HepG2 (cell line): ENCODE results near the gene ZFP36L2. TPM values are rescaled to one million over a fixed set of nuclear protein-coding genes. Genes with fewer than 3 reads are reported as not detected.

Experiments
- ATAC-seq: fragments of 200-7000 bp; cut with Tn5 transposase; 3 replicates; pipeline ENCODE4 v1.9.1; 2020; ENCODE audit warnings: mild to moderate bottlenecking, moderate library complexity
- BruUV-seq: library from RNA; stranded (reverse); fragments of 400-500 nt; replicated peaks from 2 replicates; lab custom pipeline; 2021; lab: Mats Ljungman, UMichigan
- CTCF ChIA-PET: fragments of 300-600 bp; formaldehyde crosslinking; extraction: SDS; loops from one replicate; lab custom pipeline; 2021; ENCODE audit warnings: low total read pairs, inconsistent platforms, low intra/inter-chr PET ratio; lab: Yijun Ruan, JAX
- POLR2A ChIA-PET: fragments of 350-600 bp; sonication (Branson Sonifier 250); formaldehyde crosslinking; loops from one replicate; lab custom pipeline; 2020; ENCODE audit warnings: antibody characterized with exemption, inconsistent platforms; lab: Yijun Ruan, JAX
- DNase-seq: peaks from one replicate; pipeline ENCODE4 v3.0.0-alpha.2; 2015; ENCODE audit warnings: low spot score
- FAIRE-seq: peaks from 3 replicates; lab custom pipeline; 2011; peaks lifted over from hg19 to GRCh38; lab: Jason Lieb, UNC
- H2AFZ ChIP-seq: one replicate; pipeline ENCODE4 v1.6.1; 2011; ENCODE audit warnings: low read length, inconsistent platforms
- H3K27ac ChIP-seq: fragments of 300-600 bp; 3 replicates; pipeline ENCODE4 v1.8.0; 2011; ENCODE audit warnings: mixed run types, mild to moderate bottlenecking, mixed read lengths, low read length, inconsistent platforms; ENCODE audit not compliant: insufficient read depth; ENCODE audit errors: extremely low read length
- H3K27me3 ChIP-seq, 2 experiments: fragments of 200-600 bp in 1 of 2; 2 replicates in 1 of 2; 3 replicates in 1 of 2; pipeline versions ENCODE4 v1.6.0 to v1.8.0; 2011; ENCODE audit warnings: low read length in 2 of 2, mild to moderate bottlenecking in 2 of 2, moderate library complexity in 2 of 2, inconsistent platforms in 1 of 2; ENCODE audit not compliant: insufficient read depth in 2 of 2, control insufficient read depth in 1 of 2
- H3K36me3 ChIP-seq, 2 experiments: fragments of 200-600 bp in 1 of 2; replicated peaks in 1 of 2; 2 replicates in 1 of 2; 3 replicates in 1 of 2; pipeline versions ENCODE4 v1.5.1 to v1.8.0; 2011; ENCODE audit warnings: low read length in 2 of 2, inconsistent platforms in 1 of 2; ENCODE audit not compliant: insufficient read depth in 2 of 2, control insufficient read depth in 1 of 2
- H3K4me1 ChIP-seq: 2 replicates; pipeline ENCODE4 v1.5.1; 2012; ENCODE audit warnings: low read length, inconsistent platforms; ENCODE audit not compliant: insufficient read depth
- H3K4me2 ChIP-seq: 2 replicates; pipeline ENCODE4 v1.6.0; 2011; ENCODE audit warnings: low read depth, low read length, inconsistent platforms
- H3K4me3 ChIP-seq, 3 experiments: fragments of 200-600 bp in 1 of 3; sonication (generic), shearing (Covaris generic) in 1 of 3; replicated peaks in 1 of 3; 2 replicates each; pipeline ENCODE4 v1.5.1; 2011 to 2016; ENCODE audit warnings: low read length in 3 of 3, inconsistent platforms in 2 of 3, low read depth in 2 of 3, mild to moderate bottlenecking in 2 of 3, control low read depth in 1 of 3, mixed read lengths in 1 of 3; ENCODE audit not compliant: insufficient read depth in 1 of 3
- H3K79me2 ChIP-seq: one replicate; pipeline ENCODE4 v1.6.1; 2011; ENCODE audit warnings: low read length, inconsistent platforms; ENCODE audit not compliant: insufficient read depth
- H3K9ac ChIP-seq: 2 replicates; pipeline ENCODE4 v1.6.0; 2011; ENCODE audit warnings: mild to moderate bottlenecking, low read depth, low read length, inconsistent platforms; ENCODE audit not compliant: insufficient read depth
- H3K9me3 ChIP-seq: 2 replicates; pipeline ENCODE4 v1.5.1; 2012; ENCODE audit warnings: mild to moderate bottlenecking, low read length
- H4K20me1 ChIP-seq: 2 replicates; pipeline ENCODE4 v1.6.0; 2011; ENCODE audit warnings: inconsistent platforms, mild to moderate bottlenecking, low read length, moderate library complexity; ENCODE audit not compliant: insufficient read depth
- BHLHE40 ChIP-seq: IDR thresholded peaks from 2 replicates; pipeline ENCODE4 v1.6.1; 2011; ENCODE audit warnings: low read length, improper control_type of control experiment
- CEBPB ChIP-seq: IDR thresholded peaks from 2 replicates; pipeline ENCODE4 v1.6.1; 2011; ENCODE audit warnings: low read depth, low read length, improper control_type of control experiment, borderline replicate concordance
- DPF2 ChIP-seq: sonication (generic); formaldehyde crosslinking; IDR thresholded peaks from 2 replicates; pipeline ENCODE4 v1.4.0; 2020; ENCODE audit warnings: mild to moderate bottlenecking, low read depth, missing genetic modification reagents, borderline replicate concordance
- FOXC1 ChIP-seq: sonication (generic); formaldehyde crosslinking; IDR thresholded peaks from 2 replicates; pipeline ENCODE4 v1.8.0; 2022; ENCODE audit warnings: mild to moderate bottlenecking, missing genetic modification reagents, borderline replicate concordance
- JDP2 ChIP-seq: sonication (generic); formaldehyde crosslinking; IDR thresholded peaks from 2 replicates; pipeline ENCODE4 v1.8.1; 2022; ENCODE audit warnings: missing genetic modification reagents, borderline replicate concordance
- RCOR2 ChIP-seq: IDR thresholded peaks from 2 replicates; pipeline ENCODE4 v1.6.1; 2016; ENCODE audit warnings: missing biosample characterization, missing genetic modification reagents
- SAP130 ChIP-seq: IDR thresholded peaks from 2 replicates; pipeline ENCODE4 v1.6.1; 2016; ENCODE audit warnings: low read depth
- THAP11 ChIP-seq: IDR thresholded peaks from 2 replicates; pipeline ENCODE4 v1.6.1; 2016; ENCODE audit warnings: missing biosample characterization, missing genetic modification reagents
- ZBTB7B ChIP-seq: sonication (generic); formaldehyde crosslinking; IDR thresholded peaks from 2 replicates; pipeline ENCODE4 v1.4.0; 2020; ENCODE audit warnings: missing genetic modification reagents
- ZFP36L1 ChIP-seq: sonication (generic); formaldehyde crosslinking; IDR thresholded peaks from 2 replicates; pipeline ENCODE4 v1.8.0; 2022; ENCODE audit warnings: mild to moderate bottlenecking, missing genetic modification reagents, moderate library complexity
- ZNF572 ChIP-seq: sonication (generic); formaldehyde crosslinking; IDR thresholded peaks from 2 replicates; pipeline ENCODE4 v1.5.1; 2020; ENCODE audit warnings: mild to moderate bottlenecking, missing genetic modification reagents
- ZNF674 ChIP-seq: sonication (generic); formaldehyde crosslinking; IDR thresholded peaks from 2 replicates; pipeline ENCODE4 v1.5.0; 2020; ENCODE audit warnings: low read depth, mild to moderate bottlenecking, missing genetic modification reagents
- ZNF839 ChIP-seq: sonication (generic); formaldehyde crosslinking; IDR thresholded peaks from 2 replicates; pipeline ENCODE4 v1.4.0; 2020; ENCODE audit warnings: missing genetic modification reagents, mild to moderate bottlenecking, borderline replicate concordance
- WGBS: methylation state at CpG from one replicate; pipeline ENCODE4 v1.1.6; 2017; ENCODE audit warnings: low lambda C conversion rate; 5-methylcytosine and 5-hydroxymethylcytosine counted together
- in situ Hi-C: cut with HindIII; loops from 2 replicates; pipeline ENCODE4 v1.10.0; 2017; ENCODE audit warnings: low pct_unique_long_range_greater_than_20kb; ENCODE audit not compliant: extremely low pct_ligation_motif_present
- intact Hi-C: fragments of 100-400 bp; cut with micrococcal nuclease; formaldehyde crosslinking; loops from one replicate; pipeline ENCODE4 v1.10.0; 2022; ENCODE audit not compliant: unreplicated experiment
- polyA plus RNA-seq, 8 experiments: library from polyadenylated mRNA; depleted of rRNA in 3 of 8; stranded (reverse) in 7 of 8; unstranded in 1 of 8; fragments of >200 nt; fragmentation: Illumina TruSeq in 4 of 8; extraction: Trizol in 4 of 8; gene quantifications; 2 replicates each; pipeline versions ENCODE4 v1.2.1 to v1.2.3, GENCODE V29; 2011 to 2016; ENCODE audit warnings: low read depth in 4 of 8, missing spikeins in 1 of 8, mixed read lengths in 1 of 8; ENCODE audit not compliant: insufficient read depth in 1 of 8
- total RNA-seq, 5 experiments: library from RNA; depleted of rRNA; stranded (reverse); fragments of >200 nt; fragmentation: Illumina TruSeq; extraction: Trizol; gene quantifications; 2 replicates each; pipeline ENCODE4 v1.2.3, GENCODE V29; 2016; ENCODE audit warnings: low read depth in 1 of 5
- TF ChIP-seq, protein P1 (sequence below): sonication (generic); formaldehyde crosslinking; IDR thresholded peaks from 2 replicates; pipeline ENCODE4 v1.4.0; 2020; ENCODE audit warnings: mild to moderate bottlenecking, missing genetic modification reagents
- TF ChIP-seq, protein P2 (sequence below): conservative IDR thresholded peaks from 2 replicates; pipeline ENCODE4 v1.6.1; 2018; ENCODE audit warnings: missing genetic modification reagents
- TF ChIP-seq, protein P3 (sequence below): sonication (generic); formaldehyde crosslinking; IDR thresholded peaks from 2 replicates; pipeline ENCODE4 v1.8.1; 2022; ENCODE audit warnings: low read depth, mild to moderate bottlenecking, missing genetic modification reagents

ZFP36L2 gene
- total and polyA plus RNA-seq, 2 of the 13 experiments (the other 11 are each of a cell fraction or from before 2014, with no cell fraction given), result 11.2 to 21.8 TPM

DNA sequence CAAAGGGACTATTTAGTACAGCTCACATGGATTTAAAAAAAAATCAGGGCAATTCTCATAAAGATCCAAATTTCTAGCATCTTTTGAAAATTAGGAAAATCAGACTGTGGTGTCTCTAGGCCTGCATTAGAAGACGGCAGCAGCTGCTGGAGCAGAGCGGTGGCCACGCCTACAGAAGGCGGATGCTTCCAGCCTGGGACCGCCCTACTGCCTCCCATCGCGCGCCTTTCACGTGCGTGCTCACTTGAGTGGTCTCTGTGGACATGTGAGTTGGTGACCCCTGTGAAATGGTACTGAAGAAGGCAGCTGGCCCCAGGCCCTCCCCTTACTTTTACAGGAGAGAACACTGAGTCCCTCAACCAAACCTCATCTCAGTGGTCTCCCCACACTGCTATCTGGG, 15.2 kb upstream of the ZFP36L2 start:
- H3K9ac ChIP-seq, result no peak overlapping the region
- intact Hi-C loops, result no loop called here
- DNase-seq, result no peak
- 96% methylated on average over 10 of the region's 10 CpGs for WGBS
- BruUV-seq, result no TSS peak
- ChIA-PET POLR2A (no interaction called here), CTCF (no interaction called here)
- H4K20me1 ChIP-seq, result no peaks in the 10 kb centered on the region
- no peaks in the 10 kb centered on the region for H3K9me3 ChIP-seq
- FAIRE-seq, result no peak
- H3K4me3 ChIP-seq, result no peak overlapping the region
- no peak overlapping the region for H3K27ac ChIP-seq
- no peak for TF ChIP-seq CEBPB
- TF ChIP-seq ZNF839 (CRISPR knock-in tag), result no peak
- TF ChIP-seq SAP130 (CRISPR knock-in tag), result no peak
- no peak for TF ChIP-seq DPF2 (CRISPR knock-in tag)
- no peak for TF ChIP-seq ZNF572 (CRISPR knock-in tag)
- TF ChIP-seq, protein P1, sequence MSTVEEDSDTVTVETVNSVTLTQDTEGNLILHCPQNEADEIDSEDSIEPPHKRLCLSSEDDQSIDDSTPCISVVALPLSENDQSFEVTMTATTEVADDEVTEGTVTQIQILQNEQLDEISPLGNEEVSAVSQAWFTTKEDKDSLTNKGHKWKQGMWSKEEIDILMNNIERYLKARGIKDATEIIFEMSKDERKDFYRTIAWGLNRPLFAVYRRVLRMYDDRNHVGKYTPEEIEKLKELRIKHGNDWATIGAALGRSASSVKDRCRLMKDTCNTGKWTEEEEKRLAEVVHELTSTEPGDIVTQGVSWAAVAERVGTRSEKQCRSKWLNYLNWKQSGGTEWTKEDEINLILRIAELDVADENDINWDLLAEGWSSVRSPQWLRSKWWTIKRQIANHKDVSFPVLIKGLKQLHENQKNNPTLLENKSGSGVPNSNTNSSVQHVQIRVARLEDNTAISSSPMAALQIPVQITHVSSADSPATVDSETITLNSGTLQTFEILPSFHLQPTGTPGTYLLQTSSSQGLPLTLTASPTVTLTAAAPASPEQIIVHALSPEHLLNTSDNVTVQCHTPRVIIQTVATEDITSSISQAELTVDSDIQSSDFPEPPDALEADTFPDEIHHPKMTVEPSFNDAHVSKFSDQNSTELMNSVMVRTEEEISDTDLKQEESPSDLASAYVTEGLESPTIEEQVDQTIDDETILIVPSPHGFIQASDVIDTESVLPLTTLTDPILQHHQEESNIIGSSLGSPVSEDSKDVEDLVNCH (CRISPR knock-in tag), result no peak
- no peak for TF ChIP-seq ZNF674 (CRISPR knock-in tag)
- no peak for TF ChIP-seq ZFP36L1 (CRISPR knock-in tag)
- no peak for TF ChIP-seq JDP2 (CRISPR knock-in tag)
- TF ChIP-seq, protein P2, sequence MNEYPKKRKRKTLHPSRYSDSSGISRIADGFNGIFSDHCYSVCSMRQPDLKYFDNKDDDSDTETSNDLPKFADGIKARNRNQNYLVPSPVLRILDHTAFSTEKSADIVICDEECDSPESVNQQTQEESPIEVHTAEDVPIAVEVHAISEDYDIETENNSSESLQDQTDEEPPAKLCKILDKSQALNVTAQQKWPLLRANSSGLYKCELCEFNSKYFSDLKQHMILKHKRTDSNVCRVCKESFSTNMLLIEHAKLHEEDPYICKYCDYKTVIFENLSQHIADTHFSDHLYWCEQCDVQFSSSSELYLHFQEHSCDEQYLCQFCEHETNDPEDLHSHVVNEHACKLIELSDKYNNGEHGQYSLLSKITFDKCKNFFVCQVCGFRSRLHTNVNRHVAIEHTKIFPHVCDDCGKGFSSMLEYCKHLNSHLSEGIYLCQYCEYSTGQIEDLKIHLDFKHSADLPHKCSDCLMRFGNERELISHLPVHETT (CRISPR knock-in tag), result no peak
- no peak for TF ChIP-seq ZBTB7B (CRISPR knock-in tag)
- TF ChIP-seq RCOR2 (CRISPR knock-in tag), result no peak
- TF ChIP-seq BHLHE40, result no peak
- TF ChIP-seq THAP11, result no peak
- no peak for TF ChIP-seq FOXC1
- TF ChIP-seq, protein P3, sequence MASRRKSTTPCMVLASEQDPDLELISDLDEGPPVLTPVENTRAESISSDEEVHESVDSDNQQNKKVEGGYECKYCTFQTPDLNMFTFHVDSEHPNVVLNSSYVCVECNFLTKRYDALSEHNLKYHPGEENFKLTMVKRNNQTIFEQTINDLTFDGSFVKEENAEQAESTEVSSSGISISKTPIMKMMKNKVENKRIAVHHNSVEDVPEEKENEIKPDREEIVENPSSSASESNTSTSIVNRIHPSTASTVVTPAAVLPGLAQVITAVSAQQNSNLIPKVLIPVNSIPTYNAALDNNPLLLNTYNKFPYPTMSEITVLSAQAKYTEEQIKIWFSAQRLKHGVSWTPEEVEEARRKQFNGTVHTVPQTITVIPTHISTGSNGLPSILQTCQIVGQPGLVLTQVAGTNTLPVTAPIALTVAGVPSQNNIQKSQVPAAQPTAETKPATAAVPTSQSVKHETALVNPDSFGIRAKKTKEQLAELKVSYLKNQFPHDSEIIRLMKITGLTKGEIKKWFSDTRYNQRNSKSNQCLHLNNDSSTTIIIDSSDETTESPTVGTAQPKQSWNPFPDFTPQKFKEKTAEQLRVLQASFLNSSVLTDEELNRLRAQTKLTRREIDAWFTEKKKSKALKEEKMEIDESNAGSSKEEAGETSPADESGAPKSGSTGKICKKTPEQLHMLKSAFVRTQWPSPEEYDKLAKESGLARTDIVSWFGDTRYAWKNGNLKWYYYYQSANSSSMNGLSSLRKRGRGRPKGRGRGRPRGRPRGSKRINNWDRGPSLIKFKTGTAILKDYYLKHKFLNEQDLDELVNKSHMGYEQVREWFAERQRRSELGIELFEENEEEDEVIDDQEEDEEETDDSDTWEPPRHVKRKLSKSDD, result no peak
- TF ChIP-seq, all 625 proteins: peak for 0
- Histone ChIP-seq H3K79me2 (no peaks in the 10 kb centered on the region), H3K36me3 (peaks cover 0 to 15% of the 10 kb centered on the region in 2 experiments; a peak in 1 of 5 replicates), H2AFZ (no peak overlapping the region), H3K27me3 (no peaks in the 10 kb centered on the region), H3K4me1 (no peaks in the 10 kb centered on the region), H3K4me2 (no peak overlapping the region)
- ATAC-seq, result no peak
- in situ Hi-C loops, result no loop called here
